CD4-positive, alpha-beta T cell treated with Interleukin-15 for 1 hour (primary cell): Measurements from ENCODE around the gene OTX2.

ENCODE experiments used
- DNase-seq: peaks from one replicate; pipeline ENCODE4 v3.0.0-alpha.2; 2020

Gene OTX2

DNA sequence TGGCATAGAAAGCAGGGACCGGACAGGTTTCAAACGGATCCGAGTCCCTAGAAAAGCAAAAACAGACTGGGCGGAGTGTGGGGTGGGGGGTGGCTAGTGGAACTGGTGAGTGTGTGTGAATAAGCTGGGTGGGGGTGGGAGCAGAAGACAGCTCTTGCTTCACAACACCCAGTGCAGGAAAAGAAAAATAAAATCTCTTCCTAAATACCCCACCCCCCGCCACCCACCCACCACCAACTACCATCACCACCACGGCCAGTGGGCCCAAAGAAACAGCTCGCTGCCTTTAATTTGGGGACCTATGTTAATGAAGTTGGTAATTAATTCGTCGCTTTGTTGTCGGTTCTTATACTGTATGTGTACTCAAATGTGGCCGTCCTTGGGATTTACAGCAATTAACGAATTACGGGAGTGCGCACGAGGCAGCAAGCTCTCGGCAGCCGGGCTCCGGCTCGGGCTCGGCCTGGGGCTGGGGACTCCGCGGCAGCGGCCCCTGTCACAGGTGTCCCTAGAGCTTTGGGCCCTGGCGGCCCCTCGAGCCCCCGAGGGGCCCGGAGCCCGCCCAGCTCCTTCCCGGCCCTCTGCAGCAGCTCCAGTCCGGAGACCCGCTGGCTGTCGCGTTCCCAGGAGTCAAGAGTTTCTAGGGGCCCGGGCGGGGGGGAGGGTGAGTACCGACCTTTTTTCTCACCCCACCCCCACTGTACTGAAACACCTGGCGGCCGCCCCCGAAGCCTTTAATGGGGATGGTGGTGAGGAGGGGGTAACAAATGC, 1.5 kb upstream of the OTX2 start:
- DNase-seq, result no peak

DNA sequence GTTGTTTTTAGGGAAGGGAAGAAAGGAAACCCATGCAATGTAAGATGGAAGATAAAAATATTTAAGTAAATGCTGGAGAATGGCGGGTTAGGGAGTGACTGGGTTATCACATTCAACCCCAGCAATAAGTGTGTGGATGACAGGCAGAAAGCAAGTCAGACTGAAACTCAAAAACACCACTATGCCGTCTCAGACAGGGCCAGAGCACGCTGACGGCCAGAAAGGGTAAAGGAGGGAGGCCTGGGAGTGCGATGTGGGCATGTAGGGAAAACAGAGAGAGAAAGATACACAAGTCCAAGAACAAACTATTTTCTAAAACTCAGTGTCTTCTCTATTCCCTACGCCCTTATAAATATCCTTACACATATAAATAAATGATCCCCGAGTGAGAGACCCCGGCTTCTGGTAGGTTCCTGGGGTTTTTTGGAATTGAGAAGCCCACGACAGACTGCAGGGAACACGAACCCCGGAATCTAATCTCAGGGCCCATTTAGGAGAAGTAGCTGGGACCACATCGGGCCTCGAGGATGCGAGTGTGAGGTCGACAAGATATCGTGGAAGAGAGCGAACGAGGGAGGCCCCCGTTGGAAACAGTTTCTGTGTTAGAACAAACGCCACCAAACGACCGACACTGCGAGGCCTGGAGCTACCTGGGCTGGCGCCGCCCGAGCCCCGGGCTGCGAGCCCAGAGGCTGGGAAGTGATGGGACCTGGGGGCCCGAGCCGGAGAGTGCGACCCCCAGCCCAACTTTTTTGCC, 735 bp upstream of the OTX2 start:
- no peak for DNase-seq

DNA sequence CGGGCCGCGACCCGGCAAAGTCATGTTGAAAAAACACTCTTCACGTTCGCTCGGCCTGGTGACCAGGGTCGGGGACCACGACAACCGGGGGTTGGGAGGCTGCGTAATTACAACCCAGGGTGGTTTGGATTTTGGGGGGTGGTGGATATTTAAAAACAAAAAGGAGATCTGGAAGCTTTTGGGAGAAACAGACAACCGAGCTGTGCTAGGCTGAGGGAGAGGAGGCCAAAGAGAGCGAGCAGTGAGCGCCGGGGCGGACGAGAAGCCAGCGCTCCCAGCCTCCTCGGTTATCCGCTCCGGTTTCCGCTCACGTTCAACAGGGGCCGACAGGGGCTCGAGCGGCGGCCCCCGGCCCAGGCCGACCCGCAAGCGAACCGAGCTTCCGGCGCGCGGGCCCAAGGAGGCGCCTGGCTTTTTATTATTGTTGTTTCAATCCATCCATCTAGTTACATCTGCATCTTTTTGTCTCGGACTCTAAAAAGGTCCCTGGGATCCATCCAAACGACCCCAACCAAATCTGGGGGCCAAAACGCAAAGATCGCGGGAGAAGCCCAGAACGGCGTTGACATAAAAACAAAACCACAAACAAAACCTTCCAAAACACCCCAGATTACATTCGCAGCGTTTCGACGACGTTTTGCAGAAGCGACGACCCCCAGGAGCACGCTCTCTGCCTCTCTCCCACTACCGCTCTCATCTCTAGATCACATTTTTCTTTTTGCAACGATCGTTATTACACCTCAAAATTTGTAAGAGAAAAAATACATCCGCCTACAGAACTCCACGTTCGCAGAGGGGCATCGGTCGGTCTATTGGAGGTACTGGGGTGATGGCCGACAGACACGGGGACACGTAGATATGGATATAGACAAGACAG, 771 bp downstream of the OTX2 start:
- no peak for DNase-seq

DNA sequence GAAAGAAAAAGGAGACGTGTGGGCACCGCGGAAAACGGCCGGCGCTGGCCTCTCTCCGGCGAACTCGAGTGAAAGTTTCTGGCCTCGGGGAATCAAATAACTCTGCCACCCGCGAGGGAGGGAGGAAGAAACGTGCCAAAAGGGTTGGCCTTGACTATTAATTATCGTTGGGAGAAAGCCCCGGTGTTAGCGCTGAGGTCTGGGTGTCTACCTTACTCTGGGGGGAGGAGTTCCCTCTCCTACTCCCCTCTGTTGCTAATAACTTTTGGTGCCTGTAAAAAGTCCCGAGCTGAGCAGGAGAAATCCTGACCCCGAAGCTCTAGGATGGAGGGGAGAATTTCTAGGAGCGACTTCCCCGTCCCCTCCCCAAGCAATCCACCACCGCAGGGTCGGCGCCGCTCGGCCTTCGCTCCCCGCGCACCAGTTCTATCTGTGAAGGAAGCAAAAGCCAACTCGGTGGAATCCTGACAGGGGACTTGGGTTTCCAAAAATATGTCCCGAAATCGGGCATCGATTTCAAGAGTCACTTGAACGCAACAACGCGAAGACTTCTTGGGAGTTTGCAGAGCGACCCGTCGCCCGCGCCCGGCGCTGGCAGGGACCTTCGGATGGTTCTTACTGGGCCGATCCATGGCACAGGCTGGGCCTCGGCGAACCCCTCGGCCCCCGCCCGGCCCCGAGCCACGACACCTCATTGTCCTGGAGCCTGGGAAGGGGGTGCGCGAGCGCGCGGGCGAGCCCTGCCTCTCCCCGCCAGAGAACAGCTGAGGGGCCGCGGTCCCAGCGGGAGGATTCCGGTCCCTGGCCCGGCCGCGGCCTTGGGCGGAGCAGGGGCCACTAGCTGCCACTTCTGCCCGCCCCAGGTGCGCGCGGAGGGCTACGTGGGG, 1.7 kb downstream of the OTX2 start:
- DNase-seq, result no peak

DNA sequence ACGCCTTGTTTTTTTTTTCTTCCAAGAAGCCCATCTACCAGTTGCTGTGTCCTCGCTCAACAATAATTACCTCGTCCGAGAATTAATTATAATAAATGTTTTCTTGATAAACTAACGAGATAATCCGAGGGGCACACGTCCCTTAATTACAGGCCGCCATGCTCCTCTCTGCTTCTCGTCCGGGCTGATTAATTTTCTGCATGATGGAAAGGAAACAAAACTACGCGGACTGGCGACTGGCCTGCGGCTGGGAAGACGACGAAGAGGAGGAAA, 2.2 kb downstream of the OTX2 start:
- DNase-seq, result no peak

DNA sequence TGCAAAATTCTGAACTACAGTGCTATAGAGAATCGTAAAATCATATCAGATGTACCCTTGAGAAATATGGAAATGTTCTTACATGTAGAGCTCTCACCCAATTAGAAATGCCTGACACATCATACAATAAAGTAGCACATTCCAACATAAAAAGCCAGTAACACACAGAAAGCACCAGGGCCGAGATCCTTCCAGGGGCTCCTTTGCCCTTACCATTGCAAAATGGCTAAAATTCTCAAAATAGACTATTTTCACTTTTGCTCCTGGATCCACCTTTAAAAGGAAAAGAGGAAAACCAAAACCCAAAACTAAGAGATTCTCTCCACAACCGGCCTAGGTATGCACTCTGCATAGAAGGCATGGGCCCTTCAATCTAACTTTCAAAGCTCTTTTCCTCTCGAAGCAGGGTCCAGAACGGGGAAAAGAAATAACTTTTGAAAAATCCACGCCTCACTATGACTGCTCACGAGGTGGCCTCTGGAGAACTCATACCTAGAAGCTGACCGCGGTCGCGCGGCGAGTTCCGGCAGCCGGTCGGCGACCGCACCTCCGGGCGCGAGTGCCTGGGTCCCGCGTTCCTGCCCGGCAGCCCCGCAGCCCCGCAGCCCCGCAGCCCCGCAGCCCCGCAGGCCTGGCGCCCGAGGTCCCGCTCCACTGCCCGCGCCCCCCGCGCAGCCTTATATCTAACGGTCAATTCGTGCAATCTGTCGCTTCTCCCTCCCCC, 2.7 kb downstream of the OTX2 start:
- no peak for DNase-seq

DNA sequence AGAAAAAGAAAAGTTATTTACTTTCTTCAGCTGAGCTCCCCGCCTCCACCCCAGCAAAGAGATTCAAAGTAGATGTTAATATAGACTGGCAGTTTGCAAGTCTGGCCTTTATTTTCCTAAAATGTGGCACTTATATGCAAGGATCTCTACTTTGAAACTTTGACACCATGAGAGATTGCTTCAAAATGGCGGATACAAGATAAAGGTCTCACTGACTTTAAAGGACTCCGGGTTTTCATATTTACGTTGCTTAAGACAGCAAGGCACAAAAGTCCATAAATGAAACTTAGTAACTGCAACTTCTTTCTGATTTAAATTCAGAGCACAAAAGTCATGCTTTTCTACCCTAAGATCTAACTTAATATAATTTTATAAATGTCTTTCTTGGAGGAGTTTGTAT, 3.5 kb downstream of the OTX2 start:
- no peak for DNase-seq

DNA sequence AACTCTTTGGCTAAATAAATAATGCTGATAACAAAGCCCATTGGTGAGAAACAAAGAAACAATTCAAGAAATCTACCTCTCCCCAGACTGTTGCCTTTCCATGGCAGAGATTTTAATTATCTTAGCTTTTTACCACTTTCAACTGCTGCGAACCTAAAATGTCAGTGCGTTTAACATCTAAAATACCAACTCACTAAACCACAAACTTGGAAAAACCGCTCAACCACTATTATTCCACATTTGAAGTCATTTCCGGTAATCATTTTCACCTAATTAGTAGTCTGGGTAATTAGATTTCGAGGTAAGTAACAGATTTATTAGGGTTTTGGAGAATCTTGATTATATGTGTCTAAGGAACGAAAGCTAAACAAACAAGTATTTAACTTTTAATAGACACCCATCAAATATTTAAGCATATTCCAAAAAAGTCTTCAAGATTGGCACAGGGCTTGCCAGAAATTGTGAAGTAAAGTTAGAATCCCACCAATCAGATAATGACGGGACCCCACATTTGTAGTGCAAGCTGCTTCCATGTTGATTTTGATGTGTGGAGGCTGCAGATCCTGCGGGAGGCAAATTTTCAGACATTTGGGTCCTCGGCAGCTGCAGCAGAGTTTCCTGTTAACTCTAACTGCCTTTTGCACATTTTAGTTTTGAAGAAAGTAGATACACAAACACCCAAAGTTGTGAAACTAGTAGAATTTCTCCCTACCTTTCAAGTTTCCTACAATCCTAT, 4.1 kb downstream of the OTX2 start:
- DNase-seq, result no peak

DNA sequence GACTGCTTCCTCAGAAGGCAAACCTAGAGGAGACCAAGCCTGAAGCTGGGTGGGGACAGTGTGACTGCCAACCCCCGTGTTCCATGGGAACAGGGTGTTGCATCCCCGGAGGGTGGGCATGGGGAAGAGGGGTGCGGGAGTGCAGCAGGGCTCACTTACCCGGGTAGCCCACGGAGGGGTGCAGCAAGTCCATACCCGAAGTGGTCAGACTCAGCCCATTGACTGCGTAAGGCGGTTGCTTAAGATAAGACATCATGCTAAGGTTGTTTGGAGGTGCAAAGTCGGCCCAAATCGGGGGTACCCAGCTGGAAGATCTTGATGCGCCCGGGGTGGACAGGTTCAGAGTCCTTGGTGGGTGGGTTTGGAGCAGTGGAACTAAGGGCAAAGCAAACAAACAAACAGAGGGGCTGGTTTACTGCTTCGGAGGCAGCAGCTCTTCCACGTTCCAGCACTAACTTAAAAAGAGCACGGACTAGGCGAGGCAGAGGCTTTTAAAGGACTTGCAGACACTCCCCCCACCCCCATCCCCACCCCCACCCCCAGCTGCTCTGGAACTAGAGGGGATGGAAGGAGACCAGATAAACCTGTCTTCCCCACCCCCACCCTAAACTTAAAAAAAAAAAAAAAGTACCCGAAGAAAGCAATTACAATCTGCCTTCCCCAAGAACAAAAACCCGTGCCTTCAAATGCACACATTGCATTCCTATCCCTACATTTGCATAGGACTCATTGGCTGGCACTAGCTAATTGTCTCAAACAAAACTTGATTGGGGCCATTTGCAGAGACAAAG, 4.9 kb downstream of the OTX2 start:
- DNase-seq, result no peak

DNA sequence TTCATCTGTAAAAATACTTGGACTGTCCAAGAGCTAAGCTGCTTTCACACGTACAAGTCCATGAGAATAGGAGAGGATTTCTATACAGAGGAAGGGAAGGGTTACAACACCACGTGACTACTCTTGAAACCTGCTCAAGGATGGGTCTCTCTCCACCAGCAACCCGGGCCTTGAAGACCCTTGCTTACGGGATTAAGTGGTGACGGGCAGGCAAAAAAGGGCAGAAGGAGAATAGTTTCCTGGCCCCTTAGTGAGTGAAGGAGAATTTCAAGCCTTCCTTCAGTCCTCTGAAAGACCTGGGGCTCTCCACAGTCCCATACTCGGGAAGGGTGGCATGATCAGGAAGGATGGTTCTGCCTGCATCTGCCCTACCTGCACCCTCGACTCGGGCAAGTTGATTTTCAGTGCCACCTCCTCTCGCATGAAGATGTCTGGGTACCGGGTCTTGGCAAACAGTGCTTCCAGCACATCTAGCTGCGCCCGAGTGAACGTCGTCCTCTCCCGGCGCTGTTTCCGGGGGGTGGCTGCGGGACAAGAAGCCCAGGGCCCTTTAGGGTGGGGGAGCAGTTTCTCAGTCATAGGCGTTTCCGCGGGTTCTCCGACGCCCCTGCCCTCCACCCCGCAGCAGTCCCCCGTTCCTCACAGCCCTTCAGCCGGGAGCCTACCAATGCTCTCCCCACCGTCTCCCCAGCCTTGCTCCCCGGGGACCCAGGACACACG, 6.3 kb downstream of the OTX2 start:
- no peak for DNase-seq

DNA sequence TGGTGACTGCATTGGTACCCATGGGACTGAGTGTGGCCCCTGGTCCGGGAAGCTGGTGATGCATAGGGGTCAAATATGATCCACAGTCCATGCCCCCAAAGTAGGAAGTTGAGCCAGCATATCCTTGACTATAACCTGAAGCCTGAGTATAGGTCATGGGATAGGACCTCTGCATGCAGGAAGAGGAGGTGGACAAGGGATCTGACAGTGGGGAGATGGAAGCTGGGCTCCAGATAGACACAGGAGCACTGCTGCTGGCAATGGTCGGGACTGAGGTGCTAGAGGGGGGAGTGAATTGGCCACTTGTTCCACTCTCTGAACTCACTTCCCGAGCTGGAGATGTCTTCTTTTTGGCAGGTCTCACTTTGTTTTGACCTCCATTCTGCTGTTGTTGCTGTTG, 8.4 kb downstream of the OTX2 start:
- DNase-seq, result no peak

DNA sequence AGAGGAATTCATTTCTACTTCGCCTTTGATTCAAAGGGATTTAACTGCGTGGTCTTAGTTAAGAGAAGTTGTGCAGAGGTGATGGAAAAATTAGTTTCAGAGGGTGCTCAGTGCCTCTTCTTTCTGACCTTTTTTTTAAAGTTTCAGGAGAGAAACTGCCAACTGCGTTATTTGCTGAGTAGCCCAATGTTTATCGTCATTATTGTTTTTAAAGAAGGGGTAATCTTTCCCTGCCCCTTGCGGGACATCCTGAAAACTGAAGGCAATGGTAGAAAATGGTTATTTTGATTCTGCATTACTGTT, 11.0 kb downstream of the OTX2 start:
- no peak for DNase-seq

DNA sequence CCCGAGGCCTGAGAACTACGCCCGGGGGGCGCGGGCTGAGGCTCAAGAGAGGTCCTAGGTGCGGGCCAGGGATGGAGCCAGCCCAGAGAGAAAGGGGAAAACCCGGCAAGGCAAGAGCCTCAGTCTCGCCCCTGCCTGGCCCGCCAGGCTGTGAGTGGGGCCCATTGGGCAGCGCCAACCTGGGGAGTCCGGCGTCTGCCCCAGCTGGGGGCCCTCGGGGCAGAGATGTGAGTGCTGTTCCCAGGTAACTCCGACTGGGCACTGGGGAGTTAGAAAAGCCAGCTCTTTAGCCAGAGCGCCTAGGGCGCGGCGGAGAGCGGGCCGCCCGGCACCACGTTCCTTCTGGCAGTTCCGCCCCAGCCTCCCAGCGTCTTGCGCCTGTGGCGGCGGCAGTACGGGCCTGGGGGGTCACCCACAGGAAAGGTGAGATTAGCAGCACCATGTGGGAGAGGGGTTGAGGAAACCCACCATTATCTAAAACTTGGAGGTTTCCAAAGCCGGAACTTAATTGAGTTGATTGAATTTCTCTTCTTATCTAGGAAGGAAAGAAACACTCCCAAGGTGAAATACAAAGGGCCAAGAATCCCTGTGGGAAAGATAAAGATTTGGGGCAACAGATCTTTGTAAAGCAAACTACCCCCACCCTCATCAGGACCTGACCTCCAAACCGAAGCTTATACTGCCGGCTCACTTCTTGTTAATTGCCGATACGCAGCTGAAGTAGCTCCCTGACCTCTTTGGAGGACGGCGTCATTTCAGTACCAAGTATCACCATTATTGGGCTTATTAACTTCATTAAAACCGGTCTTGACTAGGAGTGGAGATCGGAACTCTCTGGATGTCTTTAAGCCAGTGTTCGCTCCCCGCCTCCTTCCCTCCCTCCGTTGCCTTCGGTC, 11.6 kb downstream of the OTX2 start:
- no peak for DNase-seq

DNA sequence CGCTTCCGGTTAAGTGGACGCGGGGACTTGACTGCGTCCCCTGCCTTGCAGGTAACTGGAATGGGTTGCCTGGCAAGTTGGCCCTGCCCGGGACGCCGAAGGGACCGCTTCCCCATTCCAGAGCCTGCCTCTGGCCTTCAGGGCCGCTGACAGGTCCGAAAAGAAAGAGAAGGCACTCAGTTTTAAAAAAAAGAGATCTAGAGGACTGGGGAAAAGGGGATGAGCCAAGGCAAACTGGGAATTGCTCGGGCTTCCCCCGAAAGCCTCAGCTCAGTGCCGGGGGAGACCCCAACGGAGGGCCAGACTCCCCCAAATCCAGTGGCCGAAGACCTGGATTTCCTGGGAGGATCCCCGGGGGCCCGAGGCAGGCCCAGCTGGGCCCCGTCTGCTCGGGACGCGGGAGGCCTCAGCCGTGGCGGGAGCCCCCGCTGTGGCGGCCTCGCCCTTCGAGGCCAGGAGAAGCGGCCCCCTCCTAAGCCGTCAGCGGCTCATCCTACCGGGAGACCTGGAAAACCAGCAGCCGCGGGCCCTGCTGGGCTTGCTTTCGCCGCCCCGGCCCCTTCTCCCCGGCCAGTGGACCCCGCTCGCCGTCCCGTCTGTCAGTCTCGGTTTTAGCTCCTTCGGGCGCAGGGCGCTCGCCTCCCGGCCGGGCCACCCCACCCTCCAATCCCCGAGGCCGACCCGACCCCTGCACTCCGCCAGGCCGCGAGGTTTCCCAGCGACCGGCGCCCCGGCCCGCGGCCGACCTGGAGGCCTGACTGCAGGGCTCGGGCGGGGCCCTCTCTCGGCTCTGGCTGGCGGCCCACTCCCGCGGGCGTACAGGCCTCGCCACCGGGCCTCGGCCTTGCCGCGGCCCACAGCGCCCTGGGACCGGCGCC, 12.5 kb downstream of the OTX2 start:
- DNase-seq, result no peak

DNA sequence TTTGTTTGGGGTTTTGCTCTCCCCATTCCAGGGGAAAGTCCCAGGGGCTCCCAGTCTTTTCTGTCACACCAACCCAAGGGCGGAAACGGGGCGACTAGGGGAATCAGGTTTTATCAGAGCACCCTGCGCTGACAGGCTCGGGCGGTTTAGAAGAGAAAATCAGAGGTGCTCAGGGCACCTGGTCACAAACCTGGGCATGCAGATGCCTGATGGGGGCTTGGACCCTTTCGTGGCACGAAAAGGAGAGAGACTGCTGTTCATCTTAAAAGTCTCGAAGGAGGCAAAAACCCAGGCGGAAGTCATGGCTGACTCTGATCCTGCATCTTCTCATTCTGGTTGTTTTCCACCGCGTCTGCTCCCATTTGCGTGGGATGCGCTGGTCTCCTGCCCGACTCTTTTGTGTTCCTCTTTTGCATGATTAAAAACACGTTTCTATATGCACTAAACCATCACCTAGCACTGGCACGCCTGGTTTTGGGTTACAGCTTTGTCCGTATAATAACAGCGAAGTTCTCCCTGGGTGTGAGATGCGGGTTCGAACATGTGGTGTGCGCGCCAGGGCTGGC, 13.2 kb downstream of the OTX2 start:
- no peak for DNase-seq

DNA sequence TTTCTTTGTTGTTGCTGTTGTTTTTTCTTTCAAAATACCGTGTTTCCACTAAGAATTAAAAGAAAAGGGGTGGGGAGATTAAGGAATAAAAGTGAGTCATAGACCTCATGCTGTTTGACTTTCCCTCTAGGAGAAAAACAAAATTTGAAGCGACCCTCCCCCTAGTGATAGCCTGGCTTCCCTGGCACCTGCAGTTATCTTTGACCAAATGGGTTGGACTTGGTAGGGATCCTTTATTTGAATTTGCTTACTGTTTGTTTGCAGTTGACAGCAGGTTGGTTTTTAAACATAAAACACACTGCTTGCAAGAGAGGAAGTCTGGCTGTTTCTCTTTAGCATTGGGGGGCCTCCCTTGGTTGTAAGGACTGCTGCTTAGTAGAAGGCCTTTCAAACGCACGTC, 14.0 kb downstream of the OTX2 start:
- no peak for DNase-seq

DNA sequence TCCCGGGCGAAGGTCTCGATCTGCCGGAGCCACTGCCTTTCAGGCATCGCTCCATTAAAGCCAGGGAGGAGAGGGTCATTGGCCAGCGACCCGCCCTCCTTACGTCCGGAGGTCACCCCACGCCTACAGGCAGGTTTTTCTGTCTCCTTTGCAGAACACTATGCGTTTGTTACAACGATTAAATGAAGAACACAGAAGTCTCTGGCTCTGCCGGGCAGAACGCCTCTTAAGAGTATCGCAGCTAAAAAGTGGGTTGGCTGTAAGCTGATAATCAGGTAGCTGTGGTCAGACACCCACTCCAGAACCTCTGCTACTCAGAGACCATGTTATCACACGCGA, 15.0 kb downstream of the OTX2 start:
- no peak for DNase-seq
